GM18511 (cell line): Measurements from ENCODE around the gene ZNF143.

ENCODE experiments used
- ATAC-seq: cut with Tn5 transposase; IDR thresholded peaks from one replicate; pipeline ENCODE4 v1.9.1; 2021; ENCODE audit warnings: mild to moderate bottlenecking, moderate library complexity; ENCODE audit not compliant: unreplicated experiment

The ZNF143 gene

GRCh38 chr11:9573775-9574621, 113.2 kb downstream of the ZNF143 start:
- ATAC-seq: peak; percentile 31

GRCh38 chr11:9574622-9575259, 113.9 kb downstream of the ZNF143 start:
- ATAC-seq: no peak

DNA sequence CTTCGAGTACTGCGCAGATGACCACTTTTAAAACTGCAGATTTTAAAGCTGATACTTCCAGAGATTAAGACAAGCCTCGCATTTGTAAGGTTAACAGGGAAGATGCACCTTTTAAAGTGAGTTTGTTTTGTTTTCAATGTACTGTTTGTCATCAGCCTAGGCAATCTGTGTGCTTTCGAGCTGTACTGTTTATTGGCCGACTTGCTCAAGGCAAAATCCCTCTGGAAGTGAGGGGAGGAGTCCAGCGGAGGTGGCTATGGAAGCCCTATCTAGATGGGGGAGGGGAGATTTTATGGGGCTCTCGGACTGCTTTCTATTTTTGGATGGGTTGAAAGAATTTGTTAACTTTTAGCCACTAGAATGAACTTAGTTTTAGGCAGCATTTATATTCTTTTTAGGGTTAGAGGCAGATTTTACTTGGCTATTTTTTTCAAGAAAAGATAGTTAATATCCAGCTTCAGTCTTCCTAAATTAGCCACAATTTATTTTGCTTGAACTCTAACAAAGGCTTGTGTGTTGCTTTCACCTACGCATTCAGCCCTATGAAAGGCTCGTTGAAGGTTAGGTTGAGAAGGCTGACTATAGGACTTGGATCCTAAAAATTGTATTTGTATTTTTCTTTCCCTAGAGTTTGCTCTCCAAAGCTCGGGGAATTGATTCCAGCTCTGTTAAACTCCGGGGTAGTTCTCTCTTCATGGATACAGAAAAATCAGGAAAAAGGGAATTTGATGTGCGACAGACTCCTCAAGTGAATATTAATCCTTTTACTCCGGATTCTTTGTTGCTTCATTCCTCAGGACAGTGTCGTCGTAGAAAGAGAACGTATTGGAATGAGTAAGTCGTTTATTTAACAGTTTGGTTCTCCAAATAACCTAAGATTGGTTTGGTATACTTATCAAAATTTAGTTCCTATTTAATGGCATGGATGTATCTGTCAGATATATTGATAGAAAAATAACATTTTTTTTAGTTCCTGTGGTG, 114.7 kb downstream of the ZNF143 start:
- ATAC-seq: no peak

DNA sequence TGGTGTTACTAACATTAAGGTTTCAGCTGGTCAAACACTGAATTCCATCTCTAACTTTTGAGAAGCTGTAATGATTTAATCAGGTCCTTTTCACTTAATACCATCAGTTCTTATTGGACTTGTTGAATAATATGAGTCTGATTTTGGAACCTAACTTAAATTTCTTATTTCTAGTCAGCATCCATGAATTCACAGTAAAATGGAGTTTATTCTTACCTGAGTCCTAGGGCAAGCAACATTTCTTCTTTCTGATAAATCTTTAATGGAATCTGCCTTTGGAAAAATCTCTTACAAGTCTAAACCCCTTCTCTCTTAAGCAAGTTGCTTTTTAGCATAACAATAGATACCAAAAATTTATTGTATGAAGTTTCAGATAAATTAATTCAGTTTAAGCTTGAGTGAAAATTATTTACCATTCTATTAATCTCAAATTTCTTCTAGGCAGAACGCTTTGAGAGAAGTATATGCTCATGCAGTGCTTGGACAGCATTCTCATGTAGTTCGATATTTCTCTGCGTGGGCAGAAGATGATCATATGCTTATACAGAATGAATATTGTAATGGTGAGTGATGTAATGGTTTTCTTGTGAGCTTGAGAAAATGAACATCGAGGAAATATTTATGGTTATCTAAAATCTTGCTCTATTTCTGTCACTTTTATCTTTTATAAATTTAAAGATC, 116.0 kb downstream of the ZNF143 start:
- ATAC-seq: no peak

DNA sequence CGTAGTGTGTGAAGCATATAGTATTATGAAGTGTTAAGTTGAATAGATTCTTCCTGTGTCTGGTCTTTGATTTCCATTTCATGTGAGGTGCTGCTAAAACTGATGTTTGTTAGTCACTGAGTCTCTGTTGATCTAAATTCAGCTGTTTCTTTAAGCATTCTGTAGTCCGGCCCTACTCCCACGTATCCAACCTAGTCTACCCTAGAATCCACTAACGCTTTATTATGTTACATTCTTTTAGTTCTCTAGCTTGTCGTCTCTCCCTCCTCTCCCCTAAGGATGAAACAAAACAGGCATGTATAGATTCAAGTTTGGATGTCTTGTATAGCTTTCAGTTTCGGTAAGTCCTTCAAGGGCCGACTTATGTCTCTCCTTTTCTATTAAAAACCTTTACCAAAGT, 116.7 kb downstream of the ZNF143 start:
- ATAC-seq: no peak
